SKM-1 (cell line): ENCODE data around the gene LCN12.

Source experiments
- DNase-seq: peaks from one replicate; lab custom pipeline; 2025; ENCODE audit not compliant: unreplicated experiment; lab: John Stamatoyannopoulos, UW

Gene LCN12

GRCh38 chr9:136972335-136972734 lies 20.3 kb downstream of the LCN12 start:
- no peak for DNase-seq

- no peak for DNase-seq
Measured at GRCh38 chr9:136972743-136973142, 20.7 kb downstream of the LCN12 start.

- no peak for DNase-seq
Measured at GRCh38 chr9:136973618-136974617, 21.8 kb downstream of the LCN12 start.

GRCh38 chr9:136974817-136975535 lies 22.9 kb downstream of the LCN12 start:
- no peak for DNase-seq

GRCh38 chr9:136975644-136976043 lies 23.6 kb downstream of the LCN12 start:
- no peak for DNase-seq

GRCh38 chr9:136977223-136977622 lies 25.1 kb downstream of the LCN12 start, which contains the start of gene PTGDS:
PTGDS (plus strand) TSS chr9:136977504; CDS start chr9:136977579, 75 bp downstream.
- DNase-seq, result no peak

GRCh38 chr9:136977649-136978072 lies 25.6 kb downstream of the LCN12 start:
- DNase-seq, result no peak

- no peak for DNase-seq
Measured at GRCh38 chr9:136978073-136978864, 26.2 kb downstream of the LCN12 start.

GRCh38 chr9:136978865-136979544 lies 26.9 kb downstream of the LCN12 start:
- DNase-seq, result no peak

- DNase-seq, result no peak
Measured at GRCh38 chr9:136979769-136980587, 27.9 kb downstream of the LCN12 start.

GRCh38 chr9:136980669-136981478 lies 28.8 kb downstream of the LCN12 start:
- DNase-seq, result no peak

GRCh38 chr9:136981588-136982231 lies 29.6 kb downstream of the LCN12 start:
- no peak for DNase-seq

- DNase-seq, result no peak
Measured at GRCh38 chr9:136982232-136983051, 30.4 kb downstream of the LCN12 start, which contains the start of gene LCNL1. LCNL1 (plus strand) TSS chr9:136982993; CDS start chr9:136983587, 594 bp downstream.

GRCh38 chr9:136983167-136983566 lies 31.1 kb downstream of the LCN12 start:
- DNase-seq, result no peak

- DNase-seq, result no peak
Measured at GRCh38 chr9:136983656-136984314, 31.7 kb downstream of the LCN12 start.

- no peak for DNase-seq
Measured at GRCh38 chr9:136984464-136985026, 32.5 kb downstream of the LCN12 start.
